Small intestine (tissue), 7 donors: ENCODE results near the gene FJX1. TPM values are rescaled to one million over a fixed set of nuclear protein-coding genes. Genes with fewer than 3 reads are reported as not detected.

Experiments
- DNase-seq, 2 donors: peaks; one replicate each; pipeline versions ENCODE4 v3.0.0 to v3.0.0-alpha.2; 2013
- FAIRE-seq: peaks from 2 replicates; lab custom pipeline; 2012; peaks lifted over from hg19 to GRCh38; lab: Jason Lieb, UNC
- H3K27ac ChIP-seq, 3 donors: one replicate each; pipeline ENCODE4 v1.5.1; 2013; ENCODE audit warnings: low read length in 2 of 3, mild to moderate bottlenecking in 2 of 3, control low read depth in 1 of 3, inconsistent platforms in 1 of 3, low read depth in 1 of 3, moderate library complexity in 1 of 3
- H3K27me3 ChIP-seq, 3 donors: one replicate each; pipeline ENCODE4 v1.6.1; 2013; ENCODE audit warnings: low read length in 3 of 3, inconsistent platforms in 1 of 3; ENCODE audit not compliant: control insufficient read depth in 3 of 3, insufficient read depth in 3 of 3
- H3K36me3 ChIP-seq, 3 donors: one replicate each; pipeline ENCODE4 v1.6.1; 2013; ENCODE audit warnings: low read length in 3 of 3, inconsistent platforms in 1 of 3, low read depth in 1 of 3, mild to moderate bottlenecking in 1 of 3, moderate library complexity in 1 of 3; ENCODE audit not compliant: control insufficient read depth in 3 of 3, insufficient read depth in 2 of 3
- H3K4me1 ChIP-seq, 3 donors: one replicate each; pipeline ENCODE4 v1.6.1; 2013; ENCODE audit warnings: low read length in 2 of 3, inconsistent platforms in 1 of 3, low read depth in 1 of 3, mild to moderate bottlenecking in 1 of 3, moderate library complexity in 1 of 3; ENCODE audit not compliant: control insufficient read depth in 3 of 3, insufficient read depth in 2 of 3
- H3K4me3 ChIP-seq, 3 donors: one replicate each; pipeline ENCODE4 v1.5.1; 2013; ENCODE audit warnings: low read length in 3 of 3, control low read depth in 1 of 3, inconsistent platforms in 1 of 3, low read depth in 1 of 3, mild to moderate bottlenecking in 1 of 3, moderate library complexity in 1 of 3
- H3K9me3 ChIP-seq, 2 donors: one replicate each; pipeline ENCODE4 v1.6.1; 2013; ENCODE audit warnings: low read depth in 1 of 2, low read length in 1 of 2; ENCODE audit not compliant: control insufficient read depth in 2 of 2, insufficient read depth in 1 of 2
- WGBS, 3 donors: extraction: QIAGEN DNeasy Blood & Tissue Kit; methylation state at CpG; one replicate each; pipeline ENCODE4 v1.1.7; 2013; 5-methylcytosine and 5-hydroxymethylcytosine counted together
- polyA plus RNA-seq, 4 donors: library from polyadenylated mRNA; stranded (reverse) in 3 of 4; unstranded in 1 of 4; fragments of 200-250 nt in 3 of 4; fragments of 120-200 nt in 1 of 4; gene quantifications; one replicate each; pipeline versions ENCODE4 v1.2.1 to v1.2.3, GENCODE V29; 2013
- donor health status: healthy with polysubstance abuse.
- donor health status: control.
- donor health status: control.
- donor health status: Bipolar disorder and iron deficiency.
- donor health status: healthy.

Gene FJX1
- polyA plus RNA-seq, 4 donors = 0.79 to 1.3 TPM; not detected in 2

- Histone ChIP-seq H3K4me1 (no peaks in the 10 kb centered on the region), H3K9me3 (no peaks in the 10 kb centered on the region), H3K27ac (no peak overlapping the region), H3K27me3 (peaks cover 0 to 26% (median 4%) of the 10 kb centered on the region in 3 donors), H3K4me3 (no peak overlapping the region), H3K36me3 (no peaks in the 10 kb centered on the region)
- DNase-seq = no peak
- 60 to 78% (median 66%) methylated on average over 7 of the region's 7 CpGs for WGBS, 3 donors
- no peak for FAIRE-seq
Measured at GRCh38 chr11:35610631-35611030, 7.6 kb upstream of the FJX1 start.

GRCh38 chr11:35611741-35612140, 6.5 kb upstream of the FJX1 start:
- DNase-seq (no peak), FAIRE-seq (no peak)
- H3K36me3 ChIP-seq = no peaks in the 10 kb centered on the region
- no peak overlapping the region for H3K4me3 ChIP-seq
- no peaks in the 10 kb centered on the region for H3K9me3 ChIP-seq
- H3K4me1 ChIP-seq = no peaks in the 10 kb centered on the region
- no peak overlapping the region for H3K27ac ChIP-seq
- 36 to 63% (median 49%) methylated on average over 1 of the region's 1 CpG for WGBS, 3 donors
- peaks cover 0 to 20% (median 4%) of the 10 kb centered on the region in 3 donors for H3K27me3 ChIP-seq

DNA sequence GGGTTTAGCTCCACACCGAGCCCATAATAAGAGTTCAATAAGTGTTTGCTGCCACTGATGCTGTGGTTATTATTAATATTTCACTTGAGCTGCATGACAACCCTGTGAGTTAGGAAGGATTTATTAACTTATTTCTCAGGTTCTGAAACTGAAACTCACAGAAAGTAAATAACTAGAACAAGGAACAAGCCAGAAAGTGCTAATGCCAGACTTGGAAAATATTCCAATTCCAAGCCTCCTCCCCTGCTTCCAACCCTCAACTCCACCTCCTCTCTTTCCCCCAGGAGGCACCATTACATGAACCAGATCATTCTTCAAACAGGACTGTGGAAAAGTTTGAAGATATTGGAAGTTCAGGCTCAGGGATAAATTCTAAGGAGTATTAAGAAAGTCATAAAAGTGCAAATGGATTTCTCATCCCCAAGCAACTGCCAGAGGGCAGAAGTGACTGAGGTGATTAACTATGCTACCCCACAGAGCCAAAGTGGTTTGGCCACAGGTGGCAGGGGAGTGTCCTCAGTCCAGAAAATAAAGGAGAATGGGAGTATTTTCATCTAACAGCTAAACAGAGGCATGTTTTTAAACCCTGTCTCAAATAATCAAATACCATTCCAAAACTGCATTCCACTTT, 3.2 kb upstream of the FJX1 start:
- WGBS, 3 donors = 11 to 45% (median 35%) methylated on average over 1 of the region's 1 CpG
- H3K27me3 ChIP-seq = peaks cover 5 to 27% (median 16%) of the 10 kb centered on the region in 3 donors
- no peak for FAIRE-seq
- DNase-seq = peak in 1 of 2 donors; percentile 12
- no peak overlapping the region for H3K4me3 ChIP-seq
- H3K27ac ChIP-seq = no peak overlapping the region
- H3K4me1 ChIP-seq = peaks cover 0 to 7% (median 0%) of the 10 kb centered on the region in 3 donors
- no peaks in the 10 kb centered on the region for H3K9me3 ChIP-seq
- H3K36me3 ChIP-seq = no peaks in the 10 kb centered on the region

DNA sequence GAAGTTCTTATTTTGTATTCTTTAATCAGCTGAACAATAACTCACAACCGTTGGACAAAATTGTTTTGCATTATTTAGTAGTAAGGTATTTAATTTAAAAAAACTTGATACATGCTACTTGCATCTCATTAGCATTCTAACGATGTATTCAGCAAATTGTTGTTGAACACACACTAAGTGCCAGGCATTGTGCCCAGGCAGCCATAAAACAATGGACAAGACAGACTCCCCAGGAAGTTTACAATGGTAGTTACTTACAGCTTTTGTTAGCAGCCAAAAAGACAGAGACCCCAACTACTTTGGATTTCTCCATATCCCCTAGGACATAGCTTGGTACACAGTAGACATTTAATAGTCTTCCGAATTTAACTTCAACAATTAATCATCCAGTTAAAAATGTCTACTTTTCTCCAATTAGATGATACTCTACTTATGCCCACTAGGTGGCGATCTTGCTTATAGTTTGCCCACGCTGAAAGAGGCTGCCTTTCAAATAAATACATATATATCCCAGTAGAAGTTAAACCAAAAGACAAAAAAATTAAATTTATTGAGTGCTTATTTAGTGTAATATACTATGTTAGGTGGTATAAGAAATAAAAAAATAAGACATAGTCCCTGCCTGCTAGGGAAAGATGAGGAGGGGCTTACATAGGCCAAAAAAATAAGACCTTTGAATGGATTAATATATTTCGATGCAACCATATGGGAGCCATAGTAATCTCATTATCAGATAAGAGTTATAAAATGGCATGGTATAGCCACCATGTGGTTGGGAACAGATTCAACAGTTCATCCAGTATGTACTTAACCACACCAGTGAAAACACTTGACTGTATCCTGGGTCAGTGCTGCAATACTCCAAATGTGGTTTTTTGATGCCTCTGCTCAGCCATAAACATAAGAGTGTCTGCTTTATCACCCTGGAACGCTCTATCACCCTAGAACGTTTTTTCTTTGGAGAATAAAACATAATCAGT, 2.0 kb upstream of the FJX1 start:
- DNase-seq (peak; percentile 53 to 66), FAIRE-seq (no peak)
- Histone ChIP-seq H3K36me3 (no peaks in the 10 kb centered on the region), H3K4me1 (peaks cover 0 to 11% (median 0%) of the 10 kb centered on the region in 3 donors), H3K27ac (no peak overlapping the region), H3K9me3 (no peaks in the 10 kb centered on the region), H3K27me3 (peaks cover 9 to 32% (median 16%) of the 10 kb centered on the region in 3 donors), H3K4me3 (no peak overlapping the region)
- WGBS, 3 donors = 15 to 25% (median 16%) methylated on average over 8 of the region's 8 CpGs

GRCh38 chr11:35617316-35617686, 959 bp upstream of the FJX1 start:
- FAIRE-seq (no peak), DNase-seq (no peak)
- no peaks in the 10 kb centered on the region for H3K36me3 ChIP-seq
- H3K27ac ChIP-seq = peak overlapping the region in 1 of 3 donors; percentile 48
- 53 to 62% (median 56%) methylated on average over 7 of the region's 7 CpGs for WGBS, 3 donors
- H3K9me3 ChIP-seq = no peaks in the 10 kb centered on the region
- H3K4me1 ChIP-seq = peaks cover 0 to 16% (median 0%) of the 10 kb centered on the region in 3 donors
- H3K27me3 ChIP-seq = peaks cover 8 to 32% (median 16%) of the 10 kb centered on the region in 3 donors
- peak overlapping the region in 1 of 3 donors; percentile 31 for H3K4me3 ChIP-seq

DNA sequence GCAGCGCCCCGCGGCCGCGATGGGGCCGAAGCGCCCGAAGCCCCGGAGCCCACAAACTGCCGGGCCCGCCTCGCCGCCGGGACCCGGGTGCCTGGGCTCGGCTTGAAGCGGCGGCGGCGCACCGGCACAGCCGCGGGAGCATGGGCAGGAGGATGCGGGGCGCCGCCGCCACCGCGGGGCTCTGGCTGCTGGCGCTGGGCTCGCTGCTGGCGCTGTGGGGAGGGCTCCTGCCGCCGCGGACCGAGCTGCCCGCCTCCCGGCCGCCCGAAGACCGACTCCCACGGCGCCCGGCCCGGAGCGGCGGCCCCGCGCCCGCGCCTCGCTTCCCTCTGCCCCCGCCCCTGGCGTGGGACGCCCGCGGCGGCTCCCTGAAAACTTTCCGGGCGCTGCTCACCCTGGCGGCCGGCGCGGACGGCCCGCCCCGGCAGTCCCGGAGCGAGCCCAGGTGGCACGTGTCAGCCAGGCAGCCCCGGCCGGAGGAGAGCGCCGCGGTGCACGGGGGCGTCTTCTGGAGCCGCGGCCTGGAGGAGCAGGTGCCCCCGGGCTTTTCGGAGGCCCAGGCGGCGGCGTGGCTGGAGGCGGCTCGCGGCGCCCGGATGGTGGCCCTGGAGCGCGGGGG, 346 bp downstream of the FJX1 start:
- 0 to 1% (median 1%) methylated on average over 49 to 91 of the region's 91 CpGs for WGBS, 3 donors
- Histone ChIP-seq H3K27ac (peak overlapping the region in 1 of 3 donors; percentile 51), H3K36me3 (no peaks in the 10 kb centered on the region), H3K27me3 (peaks cover 8 to 39% (median 20%) of the 10 kb centered on the region in 3 donors), H3K4me3 (peak overlapping the region in 2 of 3 donors; percentile 33 to 51), H3K9me3 (no peaks in the 10 kb centered on the region), H3K4me1 (peaks cover 0 to 16% (median 0%) of the 10 kb centered on the region in 3 donors)
- no peak for FAIRE-seq
- no peak for DNase-seq

- no peak overlapping the region for H3K27ac ChIP-seq
Measured at GRCh38 chr11:35619116-35619854, 1.0 kb downstream of the FJX1 start.

More at GRCh38 chr11:35619116-35619854, 1.0 kb downstream of the FJX1 start:
- peaks cover 0 to 16% (median 0%) of the 10 kb centered on the region in 3 donors for H3K4me1 ChIP-seq
- no peaks in the 10 kb centered on the region for H3K36me3 ChIP-seq
- H3K27me3 ChIP-seq = peaks cover 8 to 43% (median 20%) of the 10 kb centered on the region in 3 donors
- WGBS, 3 donors = 1 to 2% (median 1%) methylated on average over 72 to 84 of the region's 84 CpGs
- H3K9me3 ChIP-seq = no peaks in the 10 kb centered on the region
- peak overlapping the region in 2 of 3 donors; percentile 41 to 51 for H3K4me3 ChIP-seq
- DNase-seq (peak in 1 of 2 donors; percentile 71), FAIRE-seq (no peak)
